SIG-M5 treated with dmso at 0.1 percent for 504 hours (cell line): Measurements from ENCODE around the gene BABAM1.

ENCODE experiments used
- DNase-seq: peaks from one replicate; lab custom pipeline; 2025; ENCODE audit not compliant: unreplicated experiment; lab: John Stamatoyannopoulos, UW

BABAM1 gene

DNA sequence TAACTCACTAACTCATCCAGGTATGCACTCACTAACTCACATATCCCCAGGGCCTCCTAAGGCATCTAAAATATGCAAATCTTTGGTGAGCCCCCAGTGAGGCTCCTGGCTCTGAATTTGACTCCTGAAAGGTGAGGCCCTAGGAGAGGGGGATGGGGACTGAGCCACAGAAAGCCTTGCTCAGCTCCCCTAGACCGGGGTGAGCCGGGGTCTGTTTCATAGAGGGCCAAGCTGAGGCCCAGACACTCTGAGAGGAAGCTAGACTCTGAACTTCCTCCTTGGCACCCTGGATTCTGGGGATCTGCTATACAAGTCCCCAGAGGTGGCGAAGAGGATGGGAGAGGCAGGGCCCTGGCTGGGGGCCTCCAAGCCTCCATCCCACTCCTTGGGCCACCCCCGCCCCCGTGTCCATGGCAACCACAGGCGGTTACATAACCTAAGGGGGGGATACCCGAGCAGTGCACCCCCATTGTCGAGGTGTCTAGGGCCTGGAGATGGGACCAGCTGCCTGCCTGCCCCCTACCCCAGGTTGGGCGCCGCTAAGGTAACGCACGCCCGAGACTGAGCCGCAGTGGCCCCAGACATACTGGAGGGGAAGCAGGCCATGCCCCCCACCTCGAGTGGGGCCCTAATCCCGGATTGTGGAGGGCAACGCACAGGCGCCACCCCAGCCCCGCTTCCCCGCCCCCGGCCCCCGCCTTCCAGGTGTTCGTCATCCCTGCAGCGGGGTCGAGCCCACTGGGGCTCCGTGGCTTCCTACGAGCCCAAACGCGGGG is 35.3 kb downstream of the BABAM1 start:
- peak; percentile 43 for DNase-seq

- DNase-seq, result peak; percentile 72
Measured at GRCh38 chr19:17303167-17303939, 36.1 kb downstream of the BABAM1 start, which contains the start of gene ABHD8. Gene ABHD8 (minus strand): TSS chr19:17303425. CDS start chr19:17301616, 1,809 bp downstream.

DNA sequence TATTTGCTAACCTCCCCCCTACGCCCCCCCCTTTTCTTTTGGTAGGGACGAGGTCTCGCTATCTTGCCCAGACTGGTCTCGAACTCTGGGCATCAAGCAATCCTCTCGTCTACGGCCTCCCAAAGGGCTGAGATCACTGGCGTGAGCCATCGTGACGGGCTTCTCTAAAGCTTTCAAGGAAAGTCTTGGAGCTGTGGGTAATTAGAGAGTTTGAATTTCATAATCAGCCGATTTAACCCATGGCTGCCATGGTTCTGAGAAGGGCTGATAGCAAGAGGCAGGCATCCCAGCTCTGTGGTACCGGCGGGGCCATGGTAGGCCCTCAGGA is 36.7 kb downstream of the BABAM1 start:
- DNase-seq, result no peak

DNA sequence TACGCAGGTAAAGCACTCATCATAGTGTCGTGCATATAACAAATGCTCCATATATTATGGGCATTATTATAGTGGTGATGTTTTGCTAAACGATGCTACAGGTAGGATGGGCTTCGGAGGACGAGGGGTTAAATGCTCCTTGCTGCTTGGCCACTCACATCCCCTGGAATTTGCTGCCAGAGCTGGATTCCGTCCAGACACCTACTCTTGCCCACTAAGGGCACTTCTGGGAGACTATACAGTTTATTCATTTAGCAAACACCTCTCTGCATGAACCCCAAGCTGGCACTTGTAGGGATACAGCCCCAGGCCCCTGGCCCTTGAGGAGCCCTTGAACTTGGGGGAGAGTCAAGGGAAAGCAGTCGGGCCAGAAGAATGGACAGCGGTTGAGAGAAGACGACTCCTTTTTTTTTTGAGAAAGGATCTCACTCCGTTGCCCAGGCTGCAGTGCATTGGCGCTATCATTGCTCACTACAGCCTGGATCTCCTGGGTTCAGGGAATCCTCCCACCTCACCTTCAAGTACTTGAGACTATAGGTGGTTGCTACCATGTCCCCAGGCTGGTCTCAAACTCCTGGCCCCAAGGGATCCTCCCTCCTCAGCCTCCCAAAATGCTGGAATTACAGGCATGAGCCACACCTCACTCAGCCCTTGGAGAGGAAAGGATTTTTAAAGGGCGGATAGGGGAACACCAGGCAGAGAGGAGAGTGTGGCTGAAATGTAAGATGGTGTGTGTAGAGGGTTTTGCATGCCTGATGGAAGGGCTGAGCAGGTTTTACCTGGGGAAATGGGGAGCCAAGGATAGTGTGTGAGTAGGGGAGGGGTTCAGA is 37.4 kb downstream of the BABAM1 start:
- no peak for DNase-seq

- no peak for DNase-seq
Measured at GRCh38 chr19:17305216-17305516, 37.9 kb downstream of the BABAM1 start.

GRCh38 chr19:17305517-17306284 is 38.5 kb downstream of the BABAM1 start, which contains the start of gene MRPL34:
Gene MRPL34 (plus strand): TSS chr19:17305872. CDS start chr19:17305893, 21 bp downstream.
- DNase-seq, result peak; percentile 98

DNA sequence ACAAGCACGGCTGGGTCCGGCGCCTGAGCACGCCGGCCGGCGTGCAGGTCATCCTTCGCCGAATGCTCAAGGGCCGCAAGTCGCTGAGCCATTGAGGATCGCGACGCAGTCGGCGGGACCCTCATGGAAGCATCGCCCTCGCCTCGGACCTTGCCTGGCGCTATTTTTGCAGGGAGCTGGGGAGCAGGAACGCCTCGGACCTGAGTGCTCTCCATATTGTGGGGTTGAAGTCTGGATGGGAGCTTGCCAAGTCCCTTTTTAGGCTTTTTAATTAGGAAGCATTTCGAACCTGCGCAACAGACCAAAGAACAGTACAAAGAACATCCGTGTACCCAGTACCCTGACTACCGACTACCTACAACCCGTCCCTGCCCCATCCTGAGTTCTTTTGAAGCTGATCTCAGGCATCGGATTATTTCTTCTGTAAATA is 39.1 kb downstream of the BABAM1 start:
- no peak for DNase-seq

DNA sequence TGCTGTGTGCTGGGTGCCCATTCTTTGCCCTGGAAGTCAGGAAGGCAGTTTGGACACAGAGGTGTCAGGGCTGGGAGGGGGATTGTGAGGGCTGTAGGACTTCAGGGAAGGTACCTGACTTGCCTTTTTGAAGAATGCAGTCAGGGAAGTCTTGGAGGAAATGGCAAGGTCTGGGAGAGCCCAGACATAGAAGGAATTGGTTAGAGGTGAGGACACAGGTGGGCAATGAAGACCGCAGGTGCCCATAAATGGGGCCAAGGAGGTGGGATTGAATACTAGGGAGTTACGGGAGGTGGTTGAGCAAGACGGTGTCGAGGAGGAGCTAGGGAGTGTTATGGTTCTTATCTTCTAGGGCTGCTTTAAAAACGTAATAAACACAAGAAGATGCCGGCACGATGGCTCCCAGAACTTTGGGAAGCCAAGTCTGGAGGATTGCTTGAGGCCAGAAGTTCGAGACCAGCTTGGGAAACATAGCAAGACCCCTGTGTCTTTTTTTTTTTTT is 40.7 kb downstream of the BABAM1 start:
- no peak for DNase-seq

GRCh38 chr19:17309198-17309964 is 42.1 kb downstream of the BABAM1 start, which contains the start of gene DDA1:
Gene DDA1 (plus strand): TSS chr19:17309563. CDS start chr19:17309655, 92 bp downstream.
- DNase-seq, result peak; percentile 99

GRCh38 chr19:17309965-17310461 is 42.8 kb downstream of the BABAM1 start:
- no peak for DNase-seq

GRCh38 chr19:17311455-17312188 is 44.4 kb downstream of the BABAM1 start:
- no peak for DNase-seq

DNA sequence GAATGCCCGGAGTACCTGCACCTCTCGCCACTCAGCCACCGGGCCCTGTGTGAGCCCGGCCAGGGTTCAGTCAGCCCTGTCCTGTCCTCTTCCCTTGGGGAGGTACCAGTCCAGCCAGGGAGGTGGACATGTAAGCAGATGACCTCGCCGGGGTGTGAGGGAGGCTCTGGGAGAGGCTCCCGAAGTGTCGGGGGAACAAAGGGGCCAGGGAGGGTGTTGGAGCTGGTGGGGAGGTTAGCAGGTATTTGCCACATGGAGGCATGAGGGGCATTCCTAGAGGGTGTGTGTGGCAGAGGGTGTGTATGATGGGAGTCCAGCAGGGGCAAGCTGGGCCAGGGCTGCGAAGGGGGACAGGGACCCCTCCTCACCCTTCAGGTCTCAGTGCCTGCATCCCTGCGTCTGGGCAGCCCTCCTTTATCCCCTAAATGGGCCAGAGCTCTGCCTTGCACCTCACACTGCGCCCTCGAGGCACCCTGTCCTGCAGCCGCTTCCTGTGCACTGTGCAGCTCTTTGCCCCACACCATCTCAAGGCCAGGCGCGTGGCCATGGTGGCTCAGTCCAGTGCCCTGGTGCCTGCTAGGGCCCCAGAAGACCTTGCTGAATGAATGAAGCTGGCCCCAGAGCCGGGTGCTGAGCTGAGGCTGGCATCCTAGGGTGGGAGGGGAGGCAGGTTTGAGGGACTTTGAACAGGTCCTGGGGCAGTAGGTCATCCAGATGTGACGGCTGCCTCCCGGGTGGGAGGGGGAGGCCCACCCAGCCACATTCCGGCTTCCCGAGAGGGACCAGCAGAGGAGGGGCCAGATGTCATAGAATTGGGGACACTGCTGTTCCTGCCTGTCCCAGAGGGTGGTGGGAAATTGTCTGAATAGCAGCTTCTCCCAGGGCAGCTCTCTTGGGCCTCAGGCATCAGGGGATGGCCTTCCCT is 45.2 kb downstream of the BABAM1 start:
- no peak for DNase-seq

DNA sequence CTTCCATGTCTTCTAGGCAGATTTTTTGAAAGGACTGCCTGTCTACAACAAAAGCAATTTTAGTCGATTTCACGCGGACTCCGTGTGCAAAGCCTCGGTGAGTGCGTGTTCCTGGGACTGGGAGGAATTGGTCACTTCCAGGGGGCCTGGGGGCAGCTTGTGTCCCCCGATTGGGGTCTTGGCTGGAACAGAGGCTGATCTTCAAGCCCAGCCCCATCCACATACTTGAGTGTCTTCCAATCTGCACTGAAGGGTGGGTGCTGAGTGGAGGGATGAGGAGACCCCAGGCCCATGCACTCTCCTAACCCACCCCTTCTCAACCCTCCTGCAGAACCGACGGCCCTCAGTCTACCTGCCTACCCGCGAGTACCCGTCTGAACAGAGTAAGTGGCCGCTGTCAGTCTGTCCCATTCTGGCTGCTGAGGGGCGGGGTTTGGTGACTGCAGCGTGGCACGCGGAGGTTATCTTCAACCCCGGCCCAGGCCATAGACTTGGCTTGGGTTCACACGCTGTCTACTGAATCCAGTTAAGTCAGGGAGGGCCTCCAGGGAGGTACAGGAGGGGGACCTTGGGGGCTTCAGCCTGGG is 46.9 kb downstream of the BABAM1 start:
- DNase-seq, result no peak

GRCh38 chr19:17318966-17319365 is 51.7 kb downstream of the BABAM1 start:
- no peak for DNase-seq

DNA sequence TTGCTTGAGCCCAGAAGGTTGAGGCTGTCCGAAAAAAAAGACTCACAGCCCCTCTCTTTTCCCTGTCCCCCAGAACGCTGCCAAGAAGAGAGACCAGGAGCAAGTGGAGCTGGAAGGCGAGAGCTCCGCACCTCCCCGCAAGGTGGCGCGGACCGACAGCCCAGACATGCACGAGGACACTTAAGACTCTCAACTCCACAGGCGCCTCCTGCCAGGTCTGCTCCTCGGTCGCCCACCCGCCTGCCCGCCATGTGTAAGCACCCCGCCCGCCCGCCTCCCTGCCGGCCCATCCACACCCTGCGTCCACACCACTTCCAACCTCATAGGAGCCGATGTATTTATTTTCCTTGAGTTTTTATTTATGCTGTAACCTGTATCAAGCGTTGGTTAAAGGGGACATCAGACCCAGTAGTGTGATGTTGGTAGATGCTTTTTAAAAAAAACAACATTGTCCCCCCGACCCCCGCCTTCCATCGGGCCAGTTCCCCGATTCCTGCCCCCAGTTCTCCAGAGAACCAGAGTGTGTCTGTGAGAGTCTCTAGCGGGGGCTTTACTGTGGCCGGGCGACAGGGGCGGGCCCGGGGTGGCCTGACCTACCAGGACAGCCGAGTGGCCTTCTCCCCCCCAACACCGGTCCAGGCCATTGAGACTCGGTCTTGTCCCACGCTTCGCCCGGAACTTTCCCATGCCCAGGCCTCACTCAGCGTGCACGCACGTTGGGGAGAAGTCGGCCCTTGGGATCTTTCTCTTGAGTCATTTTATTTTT is 52.4 kb downstream of the BABAM1 start:
- no peak for DNase-seq

- no peak for DNase-seq
Measured at GRCh38 chr19:17320435-17320834, 53.2 kb downstream of the BABAM1 start.
